HG03521 (cell line): ENCODE measurements around the gene MYLK4.

Experiments
- ATAC-seq: cut with Tn5 transposase; IDR thresholded peaks from one replicate; pipeline ENCODE4 v1.9.1; 2021; ENCODE audit warnings: mild to moderate bottlenecking, moderate library complexity; ENCODE audit not compliant: unreplicated experiment

MYLK4 gene

GRCh38 chr6:2634139-2634964 lies 116.4 kb downstream of the MYLK4 start:
- ATAC-seq: peak; percentile 71

GRCh38 chr6:2633736-2634135 lies 117.0 kb downstream of the MYLK4 start:
- ATAC-seq: no peak

GRCh38 chr6:2632976-2633584 lies 117.6 kb downstream of the MYLK4 start:
- no peak for ATAC-seq

- ATAC-seq: no peak
Observed at GRCh38 chr6:2632368-2632767, 118.4 kb downstream of the MYLK4 start.

- no peak for ATAC-seq
Observed at GRCh38 chr6:2630891-2631571, 119.7 kb downstream of the MYLK4 start.

- ATAC-seq: no peak
Observed at GRCh38 chr6:2630359-2630758, 120.4 kb downstream of the MYLK4 start.

- no peak for ATAC-seq
Observed at GRCh38 chr6:2626401-2626800, 124.3 kb downstream of the MYLK4 start.

GRCh38 chr6:2625581-2625980 lies 125.1 kb downstream of the MYLK4 start:
- no peak for ATAC-seq

- no peak for ATAC-seq
Observed at GRCh38 chr6:2624177-2624576, 126.5 kb downstream of the MYLK4 start.

- no peak for ATAC-seq
Observed at GRCh38 chr6:2623295-2623694, 127.4 kb downstream of the MYLK4 start.

GRCh38 chr6:2622671-2623070 lies 128.1 kb downstream of the MYLK4 start:
- no peak for ATAC-seq

GRCh38 chr6:2619651-2620050 lies 131.1 kb downstream of the MYLK4 start:
- ATAC-seq: no peak

GRCh38 chr6:2617729-2618128 lies 133.0 kb downstream of the MYLK4 start:
- no peak for ATAC-seq

GRCh38 chr6:2616811-2617210 lies 133.9 kb downstream of the MYLK4 start:
- ATAC-seq: no peak

GRCh38 chr6:2615251-2615650 lies 135.5 kb downstream of the MYLK4 start:
- no peak for ATAC-seq

GRCh38 chr6:2614846-2615245 lies 135.9 kb downstream of the MYLK4 start:
- no peak for ATAC-seq

- ATAC-seq: no peak
Observed at GRCh38 chr6:2614155-2614554, 136.6 kb downstream of the MYLK4 start.
